ENCODE measurements around the gene SNTA1. TPM values are rescaled to one million over a fixed set of nuclear protein-coding genes. Genes with fewer than 3 reads are reported as not detected.
"Not testable (repeated sequence)": the region's sequence is repeated elsewhere in the genome, so short reads cannot be mapped to it uniquely, and the experiment has no call there.

SNTA1 gene
- total RNA-seq, 1 donor from 2014 or later = 1.1 TPM

GRCh38 chr20:33434434-33434833, 9.1 kb downstream of the SNTA1 start:
- H3K4me3 Mint-ChIP-seq (ENCODE audit: low read depth) = no peak overlapping the region
- intact Hi-C loops (cut with micrococcal nuclease) = no loop called here
- no peak for DNase-seq (ENCODE audit: low spot score)
- H3K9me3 Mint-ChIP-seq = no peaks in the 10 kb centered on the region
- H3K27me3 Mint-ChIP-seq (ENCODE audit: low read depth) = no peaks in the 10 kb centered on the region
- H3K36me3 Mint-ChIP-seq (ENCODE audit: low read depth) = no peaks in the 10 kb centered on the region
- H3K4me1 Mint-ChIP-seq (ENCODE audit: low read depth) = no peaks in the 10 kb centered on the region
- no peak overlapping the region for H3K27ac Mint-ChIP-seq

- intact Hi-C loops (cut with micrococcal nuclease) = no loop called here
- Mint-ChIP-seq H3K27ac (no peak overlapping the region), H3K36me3 (ENCODE audit: low read depth) (no peaks in the 10 kb centered on the region), H3K27me3 (ENCODE audit: low read depth) (no peaks in the 10 kb centered on the region), H3K4me1 (ENCODE audit: low read depth) (no peaks in the 10 kb centered on the region), H3K9me3 (no peaks in the 10 kb centered on the region), H3K4me3 (ENCODE audit: low read depth) (no peak overlapping the region)
- no peak for DNase-seq (ENCODE audit: low spot score)
These were observed 9.9 kb downstream of the SNTA1 start for GRCh38 chr20:33433465-33434234.

- H3K4me1 Mint-ChIP-seq (ENCODE audit: low read depth) = no peaks in the 10 kb centered on the region
- H3K4me3 Mint-ChIP-seq (ENCODE audit: low read depth) = no peak overlapping the region
- DNase-seq (ENCODE audit: low spot score) = no peak
- H3K36me3 Mint-ChIP-seq (ENCODE audit: low read depth) = no peaks in the 10 kb centered on the region
- no peak overlapping the region for H3K27ac Mint-ChIP-seq
- H3K9me3 Mint-ChIP-seq = no peaks in the 10 kb centered on the region
- H3K27me3 Mint-ChIP-seq (ENCODE audit: low read depth) = no peaks in the 10 kb centered on the region
- intact Hi-C loops (cut with micrococcal nuclease) = no loop called here
These were observed 11.7 kb downstream of the SNTA1 start for GRCh38 chr20:33431797-33432381.

GRCh38 chr20:33423875-33424274, 19.7 kb downstream of the SNTA1 start:
- not testable (repeated sequence) for H3K27me3 Mint-ChIP-seq (ENCODE audit: low read depth)

DNA sequence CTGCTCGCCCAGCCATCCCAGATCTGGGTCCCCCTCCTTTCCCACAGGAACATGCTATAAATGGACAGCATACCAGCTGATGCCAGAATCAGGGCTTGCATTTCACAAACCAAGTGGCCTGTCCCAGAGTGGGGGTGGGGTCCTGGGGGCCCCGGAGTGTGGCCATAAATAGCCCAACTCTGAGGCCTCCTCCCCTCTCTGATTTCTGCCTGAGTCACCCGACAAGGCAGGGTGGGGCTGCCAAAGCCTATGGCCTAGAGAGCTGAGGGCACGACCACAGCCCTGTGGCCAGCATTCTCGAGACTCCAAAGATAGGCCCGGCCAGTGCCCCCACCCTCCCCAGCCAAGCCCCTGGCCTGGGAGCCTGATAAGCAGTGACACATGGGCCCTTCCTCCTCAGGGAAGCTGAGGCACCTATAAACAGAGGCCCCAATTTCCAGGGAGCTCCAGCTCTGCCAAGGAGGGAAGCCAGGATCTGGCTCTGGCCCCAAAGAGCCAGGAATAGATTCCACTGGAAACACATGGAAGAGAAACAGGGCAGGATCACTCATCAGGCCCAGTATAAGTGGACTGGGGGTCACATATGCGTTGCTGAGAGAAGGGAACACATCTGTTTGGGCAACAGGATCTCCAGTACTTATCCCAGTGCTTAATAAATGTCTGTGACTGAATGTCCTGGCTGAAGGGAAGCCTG, 20.3 kb downstream of the SNTA1 start:
- no peak overlapping the region for H3K27ac Mint-ChIP-seq
- H3K27me3 Mint-ChIP-seq (ENCODE audit: low read depth) = no peaks in the 10 kb centered on the region
- no peak overlapping the region for H3K4me3 Mint-ChIP-seq (ENCODE audit: low read depth)
- H3K36me3 Mint-ChIP-seq (ENCODE audit: low read depth) = no peaks in the 10 kb centered on the region
- DNase-seq (ENCODE audit: low spot score) = no peak
- intact Hi-C loops (cut with micrococcal nuclease) = no loop called here
- H3K4me1 Mint-ChIP-seq (ENCODE audit: low read depth) = no peaks in the 10 kb centered on the region
- no peaks in the 10 kb centered on the region for H3K9me3 Mint-ChIP-seq

More at GRCh38 chr20:33423875-33424274, 19.7 kb downstream of the SNTA1 start:
- H3K27ac Mint-ChIP-seq; DNase-seq (ENCODE audit: low spot score); H3K9me3 Mint-ChIP-seq; H3K4me1 Mint-ChIP-seq (ENCODE audit: low read depth); intact Hi-C loops (cut with micrococcal nuclease); H3K36me3 Mint-ChIP-seq (ENCODE audit: low read depth); H3K4me3 Mint-ChIP-seq (ENCODE audit: low read depth): not testable (repeated sequence)

GRCh38 chr20:33419140-33419974, 24.2 kb downstream of the SNTA1 start:
- Mint-ChIP-seq H3K36me3 (ENCODE audit: low read depth) (no peaks in the 10 kb centered on the region), H3K4me3 (ENCODE audit: low read depth) (no peak overlapping the region), H3K27ac (no peak overlapping the region), H3K4me1 (ENCODE audit: low read depth) (no peaks in the 10 kb centered on the region), H3K27me3 (ENCODE audit: low read depth) (no peaks in the 10 kb centered on the region), H3K9me3 (no peaks in the 10 kb centered on the region)
- DNase-seq (ENCODE audit: low spot score) = no peak
- intact Hi-C loops (cut with micrococcal nuclease) = no loop called here

DNA sequence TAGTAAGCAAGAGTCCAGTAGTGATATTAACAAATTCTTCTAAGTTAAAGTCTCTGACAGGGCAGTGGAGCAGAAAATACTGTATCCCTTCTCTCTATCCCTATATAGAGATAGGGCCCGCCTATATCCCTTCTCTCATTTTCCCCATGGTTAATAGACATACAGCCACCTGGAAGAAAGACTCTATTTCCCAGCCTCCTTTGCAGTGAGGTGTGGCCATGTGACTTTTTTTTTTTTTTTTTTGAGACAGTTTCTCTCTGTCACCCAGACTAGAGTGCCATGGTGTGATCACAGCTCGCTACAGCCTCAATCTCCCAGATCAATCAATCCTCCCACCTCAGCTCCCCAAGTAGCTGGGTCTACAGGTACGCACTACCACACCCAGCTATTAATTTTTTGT, 25.5 kb downstream of the SNTA1 start:
- intact Hi-C loops (cut with micrococcal nuclease) = no loop called here
- Mint-ChIP-seq H3K27me3 (ENCODE audit: low read depth) (no peaks in the 10 kb centered on the region), H3K4me1 (ENCODE audit: low read depth) (no peaks in the 10 kb centered on the region), H3K27ac (no peak overlapping the region), H3K36me3 (ENCODE audit: low read depth) (no peaks in the 10 kb centered on the region), H3K9me3 (no peaks in the 10 kb centered on the region), H3K4me3 (ENCODE audit: low read depth) (no peak overlapping the region)
- DNase-seq (ENCODE audit: low spot score) = no peak

GRCh38 chr20:33415948-33416347, 27.6 kb downstream of the SNTA1 start:
- Mint-ChIP-seq H3K27ac (no peak overlapping the region), H3K4me3 (ENCODE audit: low read depth) (no peak overlapping the region), H3K36me3 (ENCODE audit: low read depth) (no peaks in the 10 kb centered on the region), H3K4me1 (ENCODE audit: low read depth) (no peaks in the 10 kb centered on the region), H3K9me3 (no peaks in the 10 kb centered on the region), H3K27me3 (ENCODE audit: low read depth) (no peaks in the 10 kb centered on the region)
- no peak for DNase-seq (ENCODE audit: low spot score)
- intact Hi-C loops (cut with micrococcal nuclease) = no loop called here

DNA sequence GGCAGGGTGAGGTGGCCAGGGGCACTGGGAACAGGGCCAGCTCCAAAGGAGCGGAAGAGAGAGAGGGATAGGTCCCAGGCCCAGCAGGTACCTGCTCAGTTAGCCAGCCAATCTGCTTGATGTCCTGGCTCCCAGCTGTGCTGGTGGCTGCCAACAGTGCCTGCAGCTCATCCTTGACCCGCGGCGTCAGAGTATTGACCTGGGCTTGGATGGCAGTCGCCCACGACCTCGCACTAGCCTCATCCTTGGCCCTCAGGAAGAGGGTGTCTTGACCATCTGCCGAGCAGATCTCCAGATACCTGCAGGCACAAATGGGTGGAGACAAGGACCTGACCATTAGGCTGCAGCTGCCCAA, 31.1 kb downstream of the SNTA1 start:
- intact Hi-C loops (cut with micrococcal nuclease) = no loop called here
- Mint-ChIP-seq H3K27me3 (ENCODE audit: low read depth) (no peaks in the 10 kb centered on the region), H3K27ac (no peak overlapping the region), H3K4me3 (ENCODE audit: low read depth) (no peak overlapping the region), H3K36me3 (ENCODE audit: low read depth) (peaks cover 4% of the 10 kb centered on the region), H3K9me3 (no peaks in the 10 kb centered on the region), H3K4me1 (ENCODE audit: low read depth) (no peaks in the 10 kb centered on the region)
- no peak for DNase-seq (ENCODE audit: low spot score)

GRCh38 chr20:33411711-33412483, 31.7 kb downstream of the SNTA1 start:
- Mint-ChIP-seq H3K27me3 (ENCODE audit: low read depth) (no peaks in the 10 kb centered on the region), H3K27ac (no peak overlapping the region), H3K9me3 (no peaks in the 10 kb centered on the region), H3K4me3 (ENCODE audit: low read depth) (no peak overlapping the region), H3K36me3 (ENCODE audit: low read depth) (peaks cover 9% of the 10 kb centered on the region), H3K4me1 (ENCODE audit: low read depth) (no peaks in the 10 kb centered on the region)
- no peak for DNase-seq (ENCODE audit: low spot score)
- intact Hi-C loops (cut with micrococcal nuclease) = no loop called here

DNA sequence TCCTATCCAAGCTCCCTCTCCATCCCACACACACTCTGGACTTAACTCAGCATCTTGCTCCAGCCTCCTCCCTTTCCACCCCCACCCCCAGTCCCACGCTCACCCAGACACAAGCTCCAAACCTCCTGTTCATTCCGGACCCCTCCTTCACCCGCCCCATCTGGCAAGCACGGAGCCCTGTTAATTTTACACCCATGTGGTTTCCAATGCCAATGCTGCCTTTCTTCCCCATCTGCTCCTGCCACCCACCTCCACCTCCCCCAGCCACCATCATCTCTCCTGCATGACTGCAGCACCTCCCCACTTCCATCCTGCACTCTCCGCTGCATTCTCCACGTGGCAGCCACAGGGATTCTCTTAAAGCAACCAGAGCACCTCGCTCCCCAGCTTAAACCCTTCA, 32.3 kb downstream of the SNTA1 start:
- no peaks in the 10 kb centered on the region for H3K4me1 Mint-ChIP-seq (ENCODE audit: low read depth)
- H3K4me3 Mint-ChIP-seq (ENCODE audit: low read depth) = no peak overlapping the region
- no peak for DNase-seq (ENCODE audit: low spot score)
- H3K27ac Mint-ChIP-seq = no peak overlapping the region
- no peaks in the 10 kb centered on the region for H3K27me3 Mint-ChIP-seq (ENCODE audit: low read depth)
- peaks cover 9% of the 10 kb centered on the region for H3K36me3 Mint-ChIP-seq (ENCODE audit: low read depth)
- intact Hi-C loops (cut with micrococcal nuclease) = no loop called here
- H3K9me3 Mint-ChIP-seq = no peaks in the 10 kb centered on the region

DNA sequence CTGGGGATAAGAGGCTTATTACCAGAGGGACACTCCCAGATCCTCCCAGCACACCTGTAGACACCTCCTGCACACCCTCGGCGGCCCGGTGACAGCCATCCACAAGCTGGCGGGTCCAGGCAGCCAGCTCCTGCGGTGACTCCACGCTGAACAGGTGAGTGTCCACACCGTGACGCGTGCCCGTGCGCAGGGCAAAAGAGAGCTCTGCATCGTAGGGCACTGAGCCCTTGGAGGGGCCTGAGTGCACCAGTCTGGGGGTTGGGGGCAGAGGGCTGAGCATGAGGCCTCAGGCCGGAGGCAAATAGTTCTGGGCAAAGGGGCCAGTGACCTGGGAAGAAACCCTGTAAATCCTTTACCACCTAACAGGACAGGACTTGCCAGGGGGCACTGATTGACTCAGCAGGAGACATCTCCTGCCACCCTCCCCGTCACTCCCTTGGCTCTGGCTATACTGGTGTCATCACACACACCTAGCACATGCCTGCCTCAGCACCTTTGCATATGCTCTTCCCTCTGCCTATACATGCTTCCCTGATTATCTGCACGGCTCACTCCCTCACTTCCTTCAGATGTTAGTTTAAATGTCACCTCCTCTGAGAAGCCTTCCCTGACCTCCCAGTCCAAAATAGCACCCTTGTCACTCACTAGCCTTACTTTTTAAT, 33.4 kb downstream of the SNTA1 start:
- H3K4me1 Mint-ChIP-seq (ENCODE audit: low read depth) = no peaks in the 10 kb centered on the region
- intact Hi-C loops (cut with micrococcal nuclease) = no loop called here

More for the DNA sequence above, 33.4 kb downstream of the SNTA1 start:
- no peak overlapping the region for H3K4me3 Mint-ChIP-seq (ENCODE audit: low read depth)
- no peak for DNase-seq (ENCODE audit: low spot score)
- no peaks in the 10 kb centered on the region for H3K9me3 Mint-ChIP-seq
- H3K27ac Mint-ChIP-seq = no peak overlapping the region
- H3K27me3 Mint-ChIP-seq (ENCODE audit: low read depth) = no peaks in the 10 kb centered on the region
- peaks cover 9% of the 10 kb centered on the region for H3K36me3 Mint-ChIP-seq (ENCODE audit: low read depth)

All from activated T-helper 2 cell treated with anti-CD3 and anti-CD28 coated beads, Interferon-gamma antibody, Interleukin-2, Interleukin-4, amounts not matched to agents 10 μg/mL and 5 μg/mL and 100 μg/mL, durations not matched to agents 14 hours and 24 hours and 36 hours (primary cell).